Measurements from ENCODE around the gene TP53RK. TPM values are rescaled to one million over a fixed set of nuclear protein-coding genes. Genes with fewer than 3 reads are reported as not detected.

The TP53RK gene
- total and polyA plus RNA-seq, 2 of the 13 experiments (the other 11 are each of a cell fraction or from before 2014, with no cell fraction given) = 12.9 to 25.5 TPM

DNA sequence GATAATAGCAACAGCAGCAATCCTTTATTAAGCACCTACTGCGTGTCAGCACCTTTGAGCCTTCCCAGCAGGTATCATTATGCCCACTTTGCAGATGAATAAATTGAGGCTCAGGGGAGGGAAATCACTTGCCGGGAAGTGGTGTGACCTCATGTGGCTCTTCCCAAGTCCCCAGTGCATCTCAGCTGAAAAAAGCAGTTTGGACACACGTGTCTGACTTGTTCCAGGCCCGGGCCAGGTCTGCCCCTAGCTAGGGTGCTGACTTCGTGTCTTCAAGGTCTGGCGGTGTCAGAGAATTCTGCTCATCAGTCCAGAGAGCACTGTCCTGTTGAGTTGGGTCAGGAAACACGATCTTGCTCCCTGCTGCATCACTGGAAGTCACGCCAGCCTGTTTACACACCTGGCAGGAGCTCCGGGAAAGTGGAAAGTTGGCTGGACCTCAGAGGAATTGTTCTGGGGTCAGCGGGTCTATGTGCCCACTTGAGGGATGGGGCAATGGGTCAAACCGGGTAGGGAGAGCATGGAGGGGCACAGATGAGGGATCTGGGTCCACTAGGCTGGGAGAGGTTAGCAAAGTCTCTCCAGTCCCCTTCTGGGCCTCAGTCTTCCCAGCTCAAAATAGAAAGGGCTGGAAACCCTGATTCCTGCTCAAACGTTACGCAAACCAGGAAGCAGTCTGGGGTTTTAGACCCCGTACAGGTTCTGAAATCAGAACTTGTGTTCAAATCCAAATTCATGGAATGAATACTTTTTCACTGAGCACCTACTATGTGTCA is 48.5 kb downstream of the TP53RK start (continued):
- TF ChIP-seq, protein P1, sequence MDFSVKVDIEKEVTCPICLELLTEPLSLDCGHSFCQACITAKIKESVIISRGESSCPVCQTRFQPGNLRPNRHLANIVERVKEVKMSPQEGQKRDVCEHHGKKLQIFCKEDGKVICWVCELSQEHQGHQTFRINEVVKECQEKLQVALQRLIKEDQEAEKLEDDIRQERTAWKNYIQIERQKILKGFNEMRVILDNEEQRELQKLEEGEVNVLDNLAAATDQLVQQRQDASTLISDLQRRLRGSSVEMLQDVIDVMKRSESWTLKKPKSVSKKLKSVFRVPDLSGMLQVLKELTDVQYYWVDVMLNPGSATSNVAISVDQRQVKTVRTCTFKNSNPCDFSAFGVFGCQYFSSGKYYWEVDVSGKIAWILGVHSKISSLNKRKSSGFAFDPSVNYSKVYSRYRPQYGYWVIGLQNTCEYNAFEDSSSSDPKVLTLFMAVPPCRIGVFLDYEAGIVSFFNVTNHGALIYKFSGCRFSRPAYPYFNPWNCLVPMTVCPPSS (IDR thresholded peaks at IDR 0.05) = no peak
- TF ChIP-seq KDM5B (CRISPR knock-in tag; IDR thresholded peaks at IDR 0.05; ENCODE audit: borderline replicate concordance) = peak; percentile 41; the same call in 1 of the 2 replicates
- TF ChIP-seq MAFG (CRISPR knock-in tag; IDR thresholded peaks at IDR 0.05) = no peak
- TF ChIP-seq ZNF891 (CRISPR knock-in tag; IDR thresholded peaks at IDR 0.05) = 0 out of 2 replicates have a peak, but pooled peaks have one; percentile 65
- no peak for TF ChIP-seq DR1 (CRISPR knock-in tag; IDR thresholded peaks at IDR 0.05)
- no peak for TF ChIP-seq MXD4 (CRISPR knock-in tag; IDR thresholded peaks at IDR 0.05)
- TF ChIP-seq ZSCAN20 (CRISPR knock-in tag; IDR thresholded peaks at IDR 0.05; ENCODE audit: borderline replicate concordance) = peak; percentile 68; the same call in 1 of the 2 replicates
- no peak for TF ChIP-seq ZNF678 (CRISPR knock-in tag; IDR thresholded peaks at IDR 0.05)
- TF ChIP-seq XRCC5 (optimal IDR thresholded peaks at IDR 0.05; ENCODE audit: low read length) = peak; percentile 82
- TF ChIP-seq, protein P2, sequence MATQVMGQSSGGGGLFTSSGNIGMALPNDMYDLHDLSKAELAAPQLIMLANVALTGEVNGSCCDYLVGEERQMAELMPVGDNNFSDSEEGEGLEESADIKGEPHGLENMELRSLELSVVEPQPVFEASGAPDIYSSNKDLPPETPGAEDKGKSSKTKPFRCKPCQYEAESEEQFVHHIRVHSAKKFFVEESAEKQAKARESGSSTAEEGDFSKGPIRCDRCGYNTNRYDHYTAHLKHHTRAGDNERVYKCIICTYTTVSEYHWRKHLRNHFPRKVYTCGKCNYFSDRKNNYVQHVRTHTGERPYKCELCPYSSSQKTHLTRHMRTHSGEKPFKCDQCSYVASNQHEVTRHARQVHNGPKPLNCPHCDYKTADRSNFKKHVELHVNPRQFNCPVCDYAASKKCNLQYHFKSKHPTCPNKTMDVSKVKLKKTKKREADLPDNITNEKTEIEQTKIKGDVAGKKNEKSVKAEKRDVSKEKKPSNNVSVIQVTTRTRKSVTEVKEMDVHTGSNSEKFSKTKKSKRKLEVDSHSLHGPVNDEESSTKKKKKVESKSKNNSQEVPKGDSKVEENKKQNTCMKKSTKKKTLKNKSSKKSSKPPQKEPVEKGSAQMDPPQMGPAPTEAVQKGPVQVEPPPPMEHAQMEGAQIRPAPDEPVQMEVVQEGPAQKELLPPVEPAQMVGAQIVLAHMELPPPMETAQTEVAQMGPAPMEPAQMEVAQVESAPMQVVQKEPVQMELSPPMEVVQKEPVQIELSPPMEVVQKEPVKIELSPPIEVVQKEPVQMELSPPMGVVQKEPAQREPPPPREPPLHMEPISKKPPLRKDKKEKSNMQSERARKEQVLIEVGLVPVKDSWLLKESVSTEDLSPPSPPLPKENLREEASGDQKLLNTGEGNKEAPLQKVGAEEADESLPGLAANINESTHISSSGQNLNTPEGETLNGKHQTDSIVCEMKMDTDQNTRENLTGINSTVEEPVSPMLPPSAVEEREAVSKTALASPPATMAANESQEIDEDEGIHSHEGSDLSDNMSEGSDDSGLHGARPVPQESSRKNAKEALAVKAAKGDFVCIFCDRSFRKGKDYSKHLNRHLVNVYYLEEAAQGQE (IDR thresholded peaks at IDR 0.05; ENCODE audit: borderline replicate concordance in 1 of 2, low read depth in 1 of 2, low read length in 2 of 2) = no peak
- TF ChIP-seq AGO2 (optimal IDR thresholded peaks at IDR 0.05; ENCODE audit: low read depth, low read length) = no peak
- TF ChIP-seq, protein P3, sequence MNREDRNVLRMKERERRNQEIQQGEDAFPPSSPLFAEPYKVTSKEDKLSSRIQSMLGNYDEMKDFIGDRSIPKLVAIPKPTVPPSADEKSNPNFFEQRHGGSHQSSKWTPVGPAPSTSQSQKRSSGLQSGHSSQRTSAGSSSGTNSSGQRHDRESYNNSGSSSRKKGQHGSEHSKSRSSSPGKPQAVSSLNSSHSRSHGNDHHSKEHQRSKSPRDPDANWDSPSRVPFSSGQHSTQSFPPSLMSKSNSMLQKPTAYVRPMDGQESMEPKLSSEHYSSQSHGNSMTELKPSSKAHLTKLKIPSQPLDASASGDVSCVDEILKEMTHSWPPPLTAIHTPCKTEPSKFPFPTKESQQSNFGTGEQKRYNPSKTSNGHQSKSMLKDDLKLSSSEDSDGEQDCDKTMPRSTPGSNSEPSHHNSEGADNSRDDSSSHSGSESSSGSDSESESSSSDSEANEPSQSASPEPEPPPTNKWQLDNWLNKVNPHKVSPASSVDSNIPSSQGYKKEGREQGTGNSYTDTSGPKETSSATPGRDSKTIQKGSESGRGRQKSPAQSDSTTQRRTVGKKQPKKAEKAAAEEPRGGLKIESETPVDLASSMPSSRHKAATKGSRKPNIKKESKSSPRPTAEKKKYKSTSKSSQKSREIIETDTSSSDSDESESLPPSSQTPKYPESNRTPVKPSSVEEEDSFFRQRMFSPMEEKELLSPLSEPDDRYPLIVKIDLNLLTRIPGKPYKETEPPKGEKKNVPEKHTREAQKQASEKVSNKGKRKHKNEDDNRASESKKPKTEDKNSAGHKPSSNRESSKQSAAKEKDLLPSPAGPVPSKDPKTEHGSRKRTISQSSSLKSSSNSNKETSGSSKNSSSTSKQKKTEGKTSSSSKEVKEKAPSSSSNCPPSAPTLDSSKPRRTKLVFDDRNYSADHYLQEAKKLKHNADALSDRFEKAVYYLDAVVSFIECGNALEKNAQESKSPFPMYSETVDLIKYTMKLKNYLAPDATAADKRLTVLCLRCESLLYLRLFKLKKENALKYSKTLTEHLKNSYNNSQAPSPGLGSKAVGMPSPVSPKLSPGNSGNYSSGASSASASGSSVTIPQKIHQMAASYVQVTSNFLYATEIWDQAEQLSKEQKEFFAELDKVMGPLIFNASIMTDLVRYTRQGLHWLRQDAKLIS (CRISPR knock-in tag; IDR thresholded peaks at IDR 0.05) = no peak
- no peak for TF ChIP-seq ZNF737 (CRISPR knock-in tag; IDR thresholded peaks at IDR 0.05; ENCODE audit: borderline replicate concordance)
- TF ChIP-seq, protein P4, sequence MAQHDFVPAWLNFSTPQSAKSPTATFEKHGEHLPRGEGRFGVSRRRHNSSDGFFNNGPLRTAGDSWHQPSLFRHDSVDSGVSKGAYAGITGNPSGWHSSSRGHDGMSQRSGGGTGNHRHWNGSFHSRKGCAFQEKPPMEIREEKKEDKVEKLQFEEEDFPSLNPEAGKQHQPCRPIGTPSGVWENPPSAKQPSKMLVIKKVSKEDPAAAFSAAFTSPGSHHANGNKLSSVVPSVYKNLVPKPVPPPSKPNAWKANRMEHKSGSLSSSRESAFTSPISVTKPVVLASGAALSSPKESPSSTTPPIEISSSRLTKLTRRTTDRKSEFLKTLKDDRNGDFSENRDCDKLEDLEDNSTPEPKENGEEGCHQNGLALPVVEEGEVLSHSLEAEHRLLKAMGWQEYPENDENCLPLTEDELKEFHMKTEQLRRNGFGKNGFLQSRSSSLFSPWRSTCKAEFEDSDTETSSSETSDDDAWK (CRISPR knock-in tag; IDR thresholded peaks at IDR 0.05) = no peak
- TF ChIP-seq ZFP36 (IDR thresholded peaks at IDR 0.05; ENCODE audit: borderline replicate concordance, low read depth, low read length, partially characterized antibody) = no peak
- peak; percentile 78; the same call in 1 of the 2 replicates for TF ChIP-seq ZNF563 (CRISPR knock-in tag; IDR thresholded peaks at IDR 0.05)
- no peak; the same call in none of the 2 replicates for TF ChIP-seq PPARG (CRISPR knock-in tag; conservative IDR thresholded peaks at IDR 0.05)
- peak; percentile 62; the same call in 1 of the 2 replicates for TF ChIP-seq KDM6A (CRISPR knock-in tag; IDR thresholded peaks at IDR 0.05; ENCODE audit: low read depth)
- no peak for TF ChIP-seq YY1 (IDR thresholded peaks at IDR 0.05; ENCODE audit: insufficient read depth, insufficient replicate concordance, low read depth, low read length)

All from HepG2 (cell line).